Natural killer cell (primary cell): ENCODE results near the gene PTPRN2. TPM values are rescaled to one million over a fixed set of nuclear protein-coding genes. Genes with fewer than 3 reads are reported as not detected.

ENCODE experiments used
- ATAC-seq, 3 donors: fragments of 150-1000 bp in 2 of 3; fragments of 200-7000 bp in 1 of 3; cut with Tn5 transposase; 1 replicate in 1 of 3; 2 replicates in 2 of 3; pipeline ENCODE4 v1.10.0; 2021; ENCODE audit warnings: mild to moderate bottlenecking in 2 of 3, moderate library complexity in 2 of 3
- DNase-seq, 2 donors: peaks; one replicate each; pipeline versions ENCODE4 v3.0.0 to v3.0.0-alpha.2; 2013 to 2021; ENCODE audit warnings: mixed read lengths in 1 of 2
- H3K27ac ChIP-seq: one replicate; pipeline ENCODE4 v1.5.1; 2013; ENCODE audit warnings: mild to moderate bottlenecking, low read length
- H3K27me3 ChIP-seq: one replicate; pipeline ENCODE4 v1.6.1; 2013; ENCODE audit warnings: low read length; ENCODE audit not compliant: control insufficient read depth, insufficient read depth
- H3K36me3 ChIP-seq: one replicate; pipeline ENCODE4 v1.6.1; 2013; ENCODE audit warnings: low read length; ENCODE audit not compliant: control insufficient read depth, insufficient read depth
- H3K4me1 ChIP-seq: one replicate; pipeline ENCODE4 v1.6.1; 2013; ENCODE audit warnings: low read length; ENCODE audit not compliant: control insufficient read depth, insufficient read depth
- H3K4me3 ChIP-seq: one replicate; pipeline ENCODE4 v1.5.1; 2013; ENCODE audit warnings: low read length
- H3K9me3 ChIP-seq: one replicate; pipeline ENCODE4 v1.6.1; 2013; ENCODE audit warnings: low read length; ENCODE audit not compliant: control insufficient read depth, insufficient read depth
- H3K27ac Mint-ChIP-seq, 2 donors: one replicate each; pipeline ENCODE4 v1.8.0; 2022; ENCODE audit warnings: mild to moderate bottlenecking in 2 of 2, mixed read lengths in 2 of 2, moderate library complexity in 1 of 2
- H3K27me3 Mint-ChIP-seq, 2 donors: one replicate each; pipeline ENCODE4 v1.8.0; 2022; ENCODE audit warnings: low read depth in 2 of 2, mixed read lengths in 2 of 2
- H3K36me3 Mint-ChIP-seq: one replicate; pipeline ENCODE4 v1.8.0; 2022; ENCODE audit warnings: mixed read lengths
- H3K4me1 Mint-ChIP-seq, 2 donors: one replicate each; pipeline ENCODE4 v1.8.0; 2022; ENCODE audit warnings: mixed read lengths in 2 of 2
- H3K4me3 Mint-ChIP-seq: one replicate; pipeline ENCODE4 v1.8.0; 2022; ENCODE audit warnings: mild to moderate bottlenecking, moderate library complexity, mixed read lengths
- H3K9me3 Mint-ChIP-seq, 2 donors: one replicate each; pipeline ENCODE4 v1.8.0; 2022; ENCODE audit warnings: mixed read lengths in 2 of 2
- CTCF ChIP-seq: fragments of 200-600 bp; IDR thresholded peaks from one replicate; pipeline ENCODE4 v1.8.0; 2022; ENCODE audit warnings: antibody characterized with exemption
- WGBS: methylation state at CpG from one replicate; pipeline ENCODE4 v1.1.7; 2013; ENCODE audit warnings: missing lambda C conversion rate; ENCODE audit not compliant: insufficient coverage; 5-methylcytosine and 5-hydroxymethylcytosine counted together
- intact Hi-C: fragments of 100-400 bp; cut with micrococcal nuclease; formaldehyde crosslinking; loops from one replicate; pipeline ENCODE4 v1.14.2; 2022
- total RNA-seq, 4 donors: library from RNA; stranded (reverse); fragments of 120-200 nt in 1 of 4; gene quantifications; one replicate each; pipeline versions ENCODE4 v1.2.3 to v1.2.4, GENCODE V29; 2013 to 2022

PTPRN2 gene
- total RNA-seq, 3 donors from 2014 or later (not counting 1 experiment from before 2014, with no cell fraction given): 1.3 to 2.5 (median 1.9) TPM

DNA sequence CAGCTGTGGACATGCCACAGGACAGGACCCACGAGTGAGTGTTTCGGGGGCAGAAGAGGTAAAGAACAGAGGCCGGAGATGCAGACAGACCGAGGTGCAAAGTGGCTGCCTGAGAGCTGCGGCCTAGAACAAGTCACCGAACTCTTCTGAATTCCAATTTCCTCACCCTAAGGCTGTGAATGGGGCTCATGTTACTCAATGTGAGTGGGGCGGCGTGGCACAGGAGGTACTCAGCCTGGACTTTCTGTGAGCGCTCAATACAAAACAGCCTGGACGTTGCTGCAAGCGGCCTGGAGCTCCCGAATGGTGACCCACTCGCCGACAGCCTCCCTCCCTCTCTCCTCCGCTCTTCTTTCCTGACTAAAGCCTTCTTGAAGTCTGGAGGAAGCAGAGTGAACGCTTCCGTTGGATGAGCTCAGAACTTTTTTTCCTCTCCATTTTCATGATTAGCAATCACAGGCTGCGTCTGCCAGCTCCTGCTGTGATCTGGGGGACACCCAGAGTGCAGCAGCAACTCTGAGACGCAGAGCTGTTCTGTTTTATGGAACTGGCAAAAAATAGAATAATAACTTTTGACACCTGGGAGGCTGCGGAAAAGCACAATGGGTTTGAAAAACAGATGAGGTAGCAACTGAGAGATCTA, 108.5 kb downstream of the PTPRN2 start:
- H3K9me3 ChIP-seq: no peaks in the 10 kb centered on the region
- Mint-ChIP-seq H3K27me3 (no peaks in the 10 kb centered on the region), H3K27ac (no peak overlapping the region), H3K4me1 (no peaks in the 10 kb centered on the region), H3K36me3 (no peaks in the 10 kb centered on the region), H3K9me3 (no peaks in the 10 kb centered on the region), H3K4me3 (no peak overlapping the region)
- no peaks in the 10 kb centered on the region for H3K36me3 ChIP-seq
- H3K4me3 ChIP-seq: no peak overlapping the region
- intact Hi-C loops: no loop called here
- DNase-seq (no peak), ATAC-seq (no peak)
- H3K4me1 ChIP-seq: no peaks in the 10 kb centered on the region
- TF ChIP-seq CTCF: no peak
- H3K27ac ChIP-seq: no peak overlapping the region
- 86% methylated on average over 20 of the region's 20 CpGs for WGBS
- no peaks in the 10 kb centered on the region for H3K27me3 ChIP-seq

DNA sequence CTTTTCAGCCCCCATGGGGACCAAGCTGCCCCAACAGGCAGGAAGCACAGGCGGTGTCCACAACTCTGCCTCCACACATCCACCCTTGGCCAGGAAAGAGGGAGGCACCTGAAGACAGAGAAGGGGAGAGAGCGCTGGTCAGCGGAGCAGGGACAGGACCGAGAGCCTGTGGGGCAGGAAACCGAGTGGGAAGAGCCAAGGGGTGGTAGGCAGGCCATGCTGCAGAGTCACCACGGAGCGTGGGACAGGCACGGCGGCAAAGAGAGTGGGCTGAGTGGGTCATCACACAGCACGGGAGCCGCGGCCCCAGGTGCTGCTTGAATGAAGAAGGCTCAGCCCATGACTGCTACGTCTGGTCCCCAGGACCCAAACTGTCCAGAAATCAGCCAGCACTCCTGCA, 109.8 kb downstream of the PTPRN2 start:
- H3K27ac Mint-ChIP-seq: no peak overlapping the region
- Histone ChIP-seq H3K36me3 (no peaks in the 10 kb centered on the region), H3K4me3 (no peak overlapping the region), H3K9me3 (no peaks in the 10 kb centered on the region), H3K27me3 (no peaks in the 10 kb centered on the region), H3K27ac (no peak overlapping the region), H3K4me1 (peaks cover 4% of the 10 kb centered on the region)
- no peak for ATAC-seq
- H3K36me3 Mint-ChIP-seq: no peaks in the 10 kb centered on the region
- no peaks in the 10 kb centered on the region for H3K9me3 Mint-ChIP-seq
- WGBS: 87% methylated on average over 13 of the region's 13 CpGs
- H3K27me3 Mint-ChIP-seq: peaks cover 0 to 3% of the 10 kb centered on the region in 2 donors
- no peak overlapping the region for H3K4me3 Mint-ChIP-seq
- no peak for TF ChIP-seq CTCF
- intact Hi-C loops: no loop called here
- H3K4me1 Mint-ChIP-seq: peaks cover 0 to 6% of the 10 kb centered on the region in 2 donors
- no peak for DNase-seq

GRCh38 chr7:158476331-158476932, 111.2 kb downstream of the PTPRN2 start:
- DNase-seq (no peak), ATAC-seq (no peak)
- Mint-ChIP-seq H3K4me3 (no peak overlapping the region), H3K9me3 (no peaks in the 10 kb centered on the region), H3K36me3 (no peaks in the 10 kb centered on the region), H3K27ac (no peak overlapping the region), H3K4me1 (peaks cover 0 to 7% of the 10 kb centered on the region in 2 donors), H3K27me3 (peaks cover 0 to 3% of the 10 kb centered on the region in 2 donors)
- no peaks in the 10 kb centered on the region for H3K27me3 ChIP-seq
- intact Hi-C loops: no loop called here
- no peak for TF ChIP-seq CTCF
- H3K4me1 ChIP-seq: peaks cover 4% of the 10 kb centered on the region
- WGBS: 84% methylated on average over 24 of the region's 24 CpGs
- H3K27ac ChIP-seq: no peak overlapping the region
- no peaks in the 10 kb centered on the region for H3K36me3 ChIP-seq
- H3K4me3 ChIP-seq: no peak overlapping the region
- H3K9me3 ChIP-seq: no peaks in the 10 kb centered on the region

- Histone ChIP-seq H3K27me3 (no peaks in the 10 kb centered on the region), H3K4me3 (no peak overlapping the region), H3K4me1 (peaks cover 4% of the 10 kb centered on the region), H3K27ac (no peak overlapping the region), H3K9me3 (no peaks in the 10 kb centered on the region), H3K36me3 (no peaks in the 10 kb centered on the region)
- H3K27ac Mint-ChIP-seq: no peak overlapping the region
- TF ChIP-seq CTCF: no peak
- peaks cover 0 to 7% of the 10 kb centered on the region in 2 donors for H3K4me1 Mint-ChIP-seq
- no peaks in the 10 kb centered on the region for H3K36me3 Mint-ChIP-seq
- 97% methylated on average over 6 of the region's 6 CpGs for WGBS
- no peaks in the 10 kb centered on the region for H3K9me3 Mint-ChIP-seq
- ATAC-seq (no peak), DNase-seq (no peak)
- H3K4me3 Mint-ChIP-seq: no peak overlapping the region
- intact Hi-C loops: no loop called here
- H3K27me3 Mint-ChIP-seq: peaks cover 0 to 3% of the 10 kb centered on the region in 2 donors
These were observed 112.0 kb downstream of the PTPRN2 start for GRCh38 chr7:158475679-158476052.
